GM12875 (cell line): Measurements from ENCODE around the gene TRIM2.

Source experiments
- H3K4me3 ChIP-seq: one replicate; pipeline ENCODE4 v1.5.1; 2011; ENCODE audit warnings: low read depth, low read length, control low read depth
- CTCF ChIP-seq: IDR thresholded peaks from 2 replicates; pipeline ENCODE4 v1.5.1; 2011; ENCODE audit warnings: low read depth, mild to moderate bottlenecking, control low read depth, inconsistent platforms, low read length, moderate library complexity, borderline replicate concordance; ENCODE audit not compliant: insufficient read depth

Gene TRIM2

GRCh38 chr4:153275380-153276276 is 71.4 kb downstream of the TRIM2 start:
- no peak overlapping the region for H3K4me3 ChIP-seq
- TF ChIP-seq CTCF: no peak

GRCh38 chr4:153276971-153277370 is 72.7 kb downstream of the TRIM2 start:
- no peak overlapping the region for H3K4me3 ChIP-seq
- TF ChIP-seq CTCF: no peak

- H3K4me3 ChIP-seq: no peak overlapping the region
- no peak for TF ChIP-seq CTCF
Observed at GRCh38 chr4:153281476-153281875, 77.2 kb downstream of the TRIM2 start.

DNA sequence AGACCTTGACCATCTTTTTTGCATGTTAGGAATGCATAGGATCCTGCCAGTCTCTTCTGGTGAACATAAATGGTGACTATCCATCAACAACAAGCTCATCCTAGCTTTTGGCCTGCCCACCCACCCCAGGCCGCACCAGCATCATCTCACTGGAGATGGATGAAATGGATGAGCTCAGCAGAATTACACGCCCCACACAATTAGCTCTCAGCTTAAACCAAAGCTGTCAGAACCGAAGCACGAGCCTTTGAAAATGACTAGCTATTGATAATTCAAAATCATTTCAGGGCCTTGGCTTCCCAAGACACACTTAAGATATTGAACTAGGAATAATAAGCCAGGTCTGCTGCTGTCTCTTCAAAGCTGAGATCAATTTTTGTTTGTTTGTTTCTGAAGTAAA is 77.8 kb downstream of the TRIM2 start:
- no peak overlapping the region for H3K4me3 ChIP-seq
- TF ChIP-seq CTCF: no peak

DNA sequence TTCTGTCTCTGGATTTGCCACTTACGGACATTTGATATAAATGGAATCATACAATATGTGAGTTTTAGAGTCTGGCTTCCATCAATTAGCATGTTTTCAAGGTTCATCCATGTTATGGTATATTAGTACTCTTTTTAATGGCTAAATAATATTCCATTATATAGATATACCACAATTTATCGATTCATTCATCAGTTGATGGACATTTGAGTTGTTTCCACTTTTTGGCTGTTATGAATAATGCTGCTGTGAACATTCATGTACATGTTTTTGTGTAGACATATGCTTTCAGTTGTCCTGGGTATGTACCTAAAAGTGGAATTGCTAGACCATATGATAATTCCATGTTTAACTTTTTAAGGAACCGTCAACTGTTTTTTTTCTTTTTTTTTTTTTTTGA is 79.0 kb downstream of the TRIM2 start:
- no peak for TF ChIP-seq CTCF
- H3K4me3 ChIP-seq: no peak overlapping the region

DNA sequence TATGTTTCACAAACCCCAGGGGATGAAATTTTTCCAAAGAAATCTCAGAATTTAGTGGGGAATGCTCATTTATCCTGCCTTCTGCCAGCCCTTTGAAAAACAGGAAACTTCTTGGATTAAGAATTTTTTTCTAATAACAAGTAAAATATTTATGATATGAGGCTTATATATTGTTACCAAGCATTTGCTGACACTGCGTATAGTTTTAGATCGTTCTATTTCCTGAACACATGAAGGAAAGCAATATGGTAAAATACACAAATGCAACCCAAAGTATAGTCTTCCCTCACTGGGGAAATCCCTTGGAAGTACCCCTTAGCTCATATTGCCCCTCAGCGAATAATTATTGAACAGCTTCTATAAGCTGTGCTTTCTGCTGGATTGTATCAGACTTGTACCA is 85.9 kb downstream of the TRIM2 start:
- no peak for TF ChIP-seq CTCF
- H3K4me3 ChIP-seq: no peak overlapping the region

- no peak for TF ChIP-seq CTCF
- no peak overlapping the region for H3K4me3 ChIP-seq
Observed at GRCh38 chr4:153291562-153291961, 87.3 kb downstream of the TRIM2 start.
